Neuronal stem cell (in vitro differentiated cells): ENCODE measurements around the gene KIRREL1.

Experiments used
- DNase-seq: peaks from one replicate; pipeline ENCODE4 v3.0.0-alpha.2; 2013; ENCODE audit warnings: low spot score
- H2AFZ ChIP-seq: one replicate; pipeline ENCODE4 v1.6.1; 2013; ENCODE audit warnings: mild to moderate bottlenecking, low read length, inconsistent platforms
- H2AK5ac ChIP-seq: 2 replicates; pipeline ENCODE4 v1.6.1; 2013; ENCODE audit warnings: low read depth, mild to moderate bottlenecking, inconsistent platforms, low read length, moderate library complexity, mixed read lengths
- H2BK120ac ChIP-seq: 2 replicates; pipeline ENCODE4 v1.6.1; 2013; ENCODE audit warnings: low read depth, mild to moderate bottlenecking, inconsistent platforms, low read length, moderate library complexity, mixed read lengths
- H2BK12ac ChIP-seq: one replicate; pipeline ENCODE4 v1.6.1; 2013; ENCODE audit warnings: low read length, inconsistent platforms
- H2BK15ac ChIP-seq: 2 replicates; pipeline ENCODE4 v1.6.1; 2013; ENCODE audit warnings: mild to moderate bottlenecking, low read length, inconsistent platforms, mixed read lengths
- H2BK5ac ChIP-seq: one replicate; pipeline ENCODE4 v1.6.1; 2013; ENCODE audit warnings: inconsistent platforms, mild to moderate bottlenecking, low read length, moderate library complexity
- H3K14ac ChIP-seq: one replicate; pipeline ENCODE4 v1.6.1; 2013; ENCODE audit warnings: low read length, inconsistent platforms
- H3K18ac ChIP-seq: 2 replicates; pipeline ENCODE4 v1.6.1; 2013; ENCODE audit warnings: low read length, inconsistent platforms
- H3K23ac ChIP-seq: 2 replicates; pipeline ENCODE4 v1.6.1; 2013; ENCODE audit warnings: low read depth, mild to moderate bottlenecking, mixed read lengths, low read length, inconsistent platforms; ENCODE audit not compliant: poor library complexity
- H3K27ac ChIP-seq: replicated peaks from 3 replicates; pipeline ENCODE4 v1.5.1; 2013; ENCODE audit warnings: low read length, inconsistent platforms
- H3K27me3 ChIP-seq, 3 experiments: 2 replicates each; pipeline ENCODE4 v1.6.1; 2013; ENCODE audit warnings: low read length in 3 of 3, mild to moderate bottlenecking in 2 of 3, inconsistent platforms in 1 of 3, low read depth in 1 of 3, mixed read lengths in 1 of 3, moderate library complexity in 1 of 3; ENCODE audit not compliant: control insufficient read depth in 3 of 3, insufficient read depth in 3 of 3
- H3K36me3 ChIP-seq, 2 donors: replicated peaks in 1 of 2; 2 replicates each; pipeline ENCODE4 v1.6.1; 2013; ENCODE audit warnings: low read length in 2 of 2; ENCODE audit not compliant: control insufficient read depth in 2 of 2, insufficient read depth in 2 of 2
- H3K4ac ChIP-seq: 2 replicates; pipeline ENCODE4 v1.6.1; 2013; ENCODE audit warnings: inconsistent platforms, mild to moderate bottlenecking, low read length, moderate library complexity
- H3K4me1 ChIP-seq, 2 donors: 1 replicate in 1 of 2; 2 replicates in 1 of 2; pipeline ENCODE4 v1.6.1; 2013; ENCODE audit warnings: low read length in 2 of 2, low read depth in 1 of 2; ENCODE audit not compliant: control insufficient read depth in 2 of 2, insufficient read depth in 1 of 2
- H3K4me2 ChIP-seq: one replicate; pipeline ENCODE4 v1.6.1; 2013; ENCODE audit warnings: mild to moderate bottlenecking, low read length, inconsistent platforms; ENCODE audit not compliant: insufficient read depth, poor library complexity, severe bottlenecking
- H3K4me3 ChIP-seq, 2 donors: 2 replicates each; pipeline ENCODE4 v1.5.1; 2013; ENCODE audit warnings: low read length in 2 of 2, mild to moderate bottlenecking in 2 of 2, inconsistent platforms in 1 of 2, moderate library complexity in 1 of 2
- H3K79me1 ChIP-seq: one replicate; pipeline ENCODE4 v1.6.1; 2013; ENCODE audit warnings: low read depth, mild to moderate bottlenecking, inconsistent platforms, low read length, moderate library complexity
- H3K9ac ChIP-seq: one replicate; pipeline ENCODE4 v1.6.1; 2013; ENCODE audit warnings: mild to moderate bottlenecking, low read depth, low read length, inconsistent platforms; ENCODE audit not compliant: poor library complexity
- H3K9me3 ChIP-seq, 2 donors: replicated peaks in 1 of 2; 2 replicates each; pipeline versions ENCODE3 to v1.6.1; 2013; ENCODE audit warnings: low read length in 2 of 2, mild to moderate bottlenecking in 2 of 2, inconsistent platforms in 1 of 2, low read depth in 1 of 2, mixed read lengths in 1 of 2, moderate library complexity in 1 of 2; ENCODE audit not compliant: control insufficient read depth in 2 of 2, insufficient read depth in 1 of 2
- H4K8ac ChIP-seq: one replicate; pipeline ENCODE4 v1.6.1; 2013; ENCODE audit warnings: low read depth, mild to moderate bottlenecking, inconsistent platforms, low read length, moderate library complexity
- H4K91ac ChIP-seq: one replicate; pipeline ENCODE4 v1.6.1; 2013; ENCODE audit warnings: low read length, low read depth, mild to moderate bottlenecking, inconsistent platforms; ENCODE audit not compliant: poor library complexity
- WGBS, 2 donors: extraction: QIAGEN DNeasy Blood & Tissue Kit; methylation state at CpG; one replicate each; pipeline ENCODE4 v1.1.7; 2013; ENCODE audit warnings: missing lambda C conversion rate in 2 of 2, mixed read lengths in 1 of 2; ENCODE audit not compliant: insufficient read length in 2 of 2, insufficient replicate concordance in 1 of 2; ENCODE audit errors: extremely low coverage in 2 of 2; 5-methylcytosine and 5-hydroxymethylcytosine counted together

KIRREL1 gene

DNA sequence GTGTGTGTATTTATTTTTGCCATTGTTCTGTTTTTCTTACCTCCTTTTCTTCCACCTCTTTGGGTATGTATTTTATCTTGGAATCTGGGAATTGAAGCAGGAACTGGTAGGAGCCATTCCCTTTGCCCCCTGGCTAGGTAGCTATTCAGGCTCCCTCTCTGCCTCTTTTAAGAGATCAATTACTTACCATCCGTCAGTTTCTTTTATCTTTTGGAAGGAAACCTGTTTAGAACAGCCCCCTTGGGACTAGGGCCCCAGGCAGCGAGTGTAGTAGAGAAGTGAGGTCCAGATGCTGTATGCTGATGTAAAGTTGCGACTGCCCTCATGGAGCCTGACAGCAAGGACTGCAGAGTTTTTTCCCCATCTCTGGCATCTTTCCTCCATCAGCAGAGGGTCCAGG is 41.6 kb downstream of the KIRREL1 start:
- H2AFZ ChIP-seq, result no peak overlapping the region
- no peak overlapping the region for H3K4me3 ChIP-seq
- peaks cover 12% of the 10 kb centered on the region for H3K79me1 ChIP-seq
- DNase-seq, result no peak
- H3K27me3 ChIP-seq, result no peaks in the 10 kb centered on the region
- no peak overlapping the region for H4K91ac ChIP-seq
- H3K4me1 ChIP-seq, result peaks cover 20 to 27% of the 10 kb centered on the region in 2 donors
- no peak overlapping the region for H3K4me2 ChIP-seq
- no peak overlapping the region for H3K9ac ChIP-seq
- H3K36me3 ChIP-seq, result peaks cover 3 to 35% of the 10 kb centered on the region in 2 donors
- no peak overlapping the region for H3K14ac ChIP-seq
- H3K9me3 ChIP-seq, result no peaks in the 10 kb centered on the region
- no peak overlapping the region for H4K8ac ChIP-seq
- no peak overlapping the region for H3K23ac ChIP-seq
- no peak overlapping the region for H2AK5ac ChIP-seq
- no CpG with 5 or more reads among the region's 3 CpGs for WGBS, 2 donors
- H2BK15ac ChIP-seq, result no peak overlapping the region
- no peak overlapping the region for H2BK12ac ChIP-seq
- no peak overlapping the region for H2BK5ac ChIP-seq
- no peak overlapping the region for H3K18ac ChIP-seq
- H3K4ac ChIP-seq, result no peak overlapping the region
- H3K27ac ChIP-seq, result peak overlapping the region; percentile 44
- no peak overlapping the region for H2BK120ac ChIP-seq

- peaks cover 15% of the 10 kb centered on the region for H3K79me1 ChIP-seq
- no peak overlapping the region for H2BK15ac ChIP-seq
- H2BK5ac ChIP-seq, result no peak overlapping the region
- WGBS, 2 donors, result no CpG with 5 or more reads among the region's 8 CpGs
- H2BK12ac ChIP-seq, result no peak overlapping the region
- H2AK5ac ChIP-seq, result peak overlapping the region; percentile 40
- H3K23ac ChIP-seq, result no peak overlapping the region
- no peaks in the 10 kb centered on the region for H3K27me3 ChIP-seq
- no peak for DNase-seq
- H4K8ac ChIP-seq, result no peak overlapping the region
- no peak overlapping the region for H3K4me2 ChIP-seq
- H3K9ac ChIP-seq, result no peak overlapping the region
- H3K4ac ChIP-seq, result no peak overlapping the region
- H3K4me1 ChIP-seq, result peaks cover 20 to 27% of the 10 kb centered on the region in 2 donors
- H2BK120ac ChIP-seq, result no peak overlapping the region
- H3K36me3 ChIP-seq, result peaks cover 3 to 24% of the 10 kb centered on the region in 2 donors
- H3K4me3 ChIP-seq, result no peak overlapping the region
- H3K9me3 ChIP-seq, result no peaks in the 10 kb centered on the region
- H4K91ac ChIP-seq, result no peak overlapping the region
- no peak overlapping the region for H2AFZ ChIP-seq
- no peak overlapping the region for H3K14ac ChIP-seq
- no peak overlapping the region for H3K27ac ChIP-seq
- H3K18ac ChIP-seq, result no peak overlapping the region
Measured at GRCh38 chr1:158035976-158036583, 42.6 kb downstream of the KIRREL1 start.

- Histone ChIP-seq H3K23ac (peak overlapping the region; percentile 26), H3K4me3 (no peak overlapping the region), H3K27ac (peak overlapping the region; percentile 17), H2BK5ac (peak overlapping the region; percentile 0), H3K27me3 (no peaks in the 10 kb centered on the region), H3K14ac (no peak overlapping the region), H3K36me3 (peaks cover 0 to 13% of the 10 kb centered on the region in 2 donors), H3K9me3 (no peaks in the 10 kb centered on the region), H3K4me1 (peaks cover 20 to 27% of the 10 kb centered on the region in 2 donors), H3K4me2 (no peak overlapping the region), H2BK12ac (peak overlapping the region; percentile 25), H4K8ac (no peak overlapping the region), H2AFZ (no peak overlapping the region), H3K9ac (peak overlapping the region; percentile 22), H4K91ac (no peak overlapping the region), H3K79me1 (peaks cover 15% of the 10 kb centered on the region), H2BK15ac (peak overlapping the region; percentile 84), H2BK120ac (no peak overlapping the region), H3K4ac (no peak overlapping the region), H3K18ac (peak overlapping the region; percentile 58), H2AK5ac (peak overlapping the region; percentile 40)
- DNase-seq, result no peak
- WGBS, 2 donors, result no CpG with 5 or more reads among the region's 17 CpGs
Measured at GRCh38 chr1:158037008-158037865, 43.8 kb downstream of the KIRREL1 start.

DNA sequence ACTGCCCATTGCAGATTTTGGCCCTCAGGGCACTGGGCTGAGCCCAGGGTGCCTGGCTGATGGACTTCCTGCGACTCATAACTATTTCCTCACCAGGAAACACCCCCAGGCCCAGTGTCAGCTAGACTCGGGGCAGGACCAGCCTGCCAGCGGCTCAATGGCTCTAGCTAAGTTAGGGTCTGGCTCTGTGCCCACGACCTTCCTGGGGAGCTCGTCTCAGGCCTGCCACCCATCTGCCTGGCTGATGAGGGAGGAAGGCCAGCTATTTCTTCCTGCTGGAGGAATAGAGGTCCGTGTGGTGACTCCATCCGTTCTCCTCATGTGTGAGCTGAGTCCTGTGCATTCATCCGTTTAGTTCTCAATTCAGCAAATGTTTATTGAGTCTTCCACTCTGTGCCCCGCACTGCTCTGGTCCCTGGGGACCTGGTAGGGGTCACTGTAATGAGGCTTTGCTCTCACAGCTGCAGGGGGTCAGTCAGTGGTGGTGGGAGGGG is 44.5 kb downstream of the KIRREL1 start:
- no peak overlapping the region for H3K4me3 ChIP-seq
- H3K4me1 ChIP-seq, result peaks cover 21 to 30% of the 10 kb centered on the region in 2 donors
- no peak overlapping the region for H3K4me2 ChIP-seq
- H2BK5ac ChIP-seq, result peak overlapping the region; percentile 0
- H3K23ac ChIP-seq, result peak overlapping the region; percentile 26
- H3K4ac ChIP-seq, result no peak overlapping the region
- peak overlapping the region; percentile 84 for H2BK15ac ChIP-seq
- peak overlapping the region; percentile 1 for H2AK5ac ChIP-seq
- no peak for DNase-seq
- peak overlapping the region; percentile 22 for H3K9ac ChIP-seq
- H3K27me3 ChIP-seq, result no peaks in the 10 kb centered on the region
- H2BK120ac ChIP-seq, result no peak overlapping the region
- H4K8ac ChIP-seq, result no peak overlapping the region
- H2BK12ac ChIP-seq, result peak overlapping the region; percentile 25
- peaks cover 15% of the 10 kb centered on the region for H3K79me1 ChIP-seq
- H3K18ac ChIP-seq, result peak overlapping the region; percentile 12
- no peak overlapping the region for H4K91ac ChIP-seq
- no CpG with 5 or more reads among the region's 9 CpGs for WGBS, 2 donors
- no peaks in the 10 kb centered on the region for H3K9me3 ChIP-seq
- H2AFZ ChIP-seq, result no peak overlapping the region
- H3K36me3 ChIP-seq, result peaks cover 0 to 12% of the 10 kb centered on the region in 2 donors
- peak overlapping the region; percentile 17 for H3K27ac ChIP-seq
- H3K14ac ChIP-seq, result no peak overlapping the region
